A673 (cell line): Measurements from ENCODE around the gene MAPK11.

ENCODE experiments used
- CTCF ChIP-seq: fragments of 300-800, 200-600 bp; sonication (generic); conservative IDR thresholded peaks from 2 replicates; pipeline ENCODE4 v1.5.1; 2017; ENCODE audit warnings: low read depth, mild to moderate bottlenecking, antibody characterized with exemption, low read length, moderate library complexity, mixed read lengths
- EZH2 ChIP-seq: fragments of 200-600 bp; sonication (generic); IDR thresholded peaks from 2 replicates; pipeline ENCODE4 v1.6.1; 2017; ENCODE audit warnings: borderline replicate concordance, low read depth, mild to moderate bottlenecking, mixed read lengths, antibody characterized with exemption, low read length; ENCODE audit not compliant: poor library complexity, severe bottlenecking

- TF ChIP-seq EZH2, result no peak
- TF ChIP-seq CTCF, result no peak
Observed at GRCh38 chr22:50280022-50280707, 10.0 kb upstream of the MAPK11 start.
